Fibroblast of the aortic adventitia (primary cell): ENCODE measurements around the gene TMPRSS2. TPM values are rescaled to one million over a fixed set of nuclear protein-coding genes. Genes with fewer than 3 reads are reported as not detected.
A peak's percentile ranks its signal among the peaks of the same experiment; 100 is the strongest.

Source experiments
- DNase-seq: peaks from one replicate; pipeline ENCODE4 v3.0.0-alpha.2; 2010; ENCODE audit warnings: low read depth
- H3K4me3 ChIP-seq: 2 replicates; pipeline ENCODE4 v1.5.1; 2011; ENCODE audit warnings: low read depth, mild to moderate bottlenecking, control low read depth, low read length, moderate library complexity
- CTCF ChIP-seq: IDR thresholded peaks from 2 replicates; pipeline ENCODE4 v1.5.1; 2011; ENCODE audit warnings: mild to moderate bottlenecking, low read length, control low read depth, inconsistent platforms; ENCODE audit not compliant: insufficient read depth
- total RNA-seq: library from RNA; depleted of rRNA; stranded (reverse); fragments of >200 nt; gene quantifications from 2 replicates; pipeline ENCODE4 v1.2.3, GENCODE V29; 2012; ENCODE audit warnings: low replicate concordance

The TMPRSS2 gene
- total RNA-seq, 1 donor: not detected

GRCh38 chr21:41429305-41429704, 78.7 kb downstream of the TMPRSS2 start:
- no peak for DNase-seq
- TF ChIP-seq CTCF: no peak
- H3K4me3 ChIP-seq: no peak overlapping the region

- no peak for DNase-seq
- TF ChIP-seq CTCF: no peak
- no peak overlapping the region for H3K4me3 ChIP-seq
These were observed 79.1 kb downstream of the TMPRSS2 start for GRCh38 chr21:41428847-41429246.

GRCh38 chr21:41428311-41428710, 79.6 kb downstream of the TMPRSS2 start:
- H3K4me3 ChIP-seq: no peak overlapping the region
- TF ChIP-seq CTCF: no peak
- no peak for DNase-seq

GRCh38 chr21:41427556-41427955, 80.4 kb downstream of the TMPRSS2 start:
- no peak for TF ChIP-seq CTCF
- H3K4me3 ChIP-seq: no peak overlapping the region
- DNase-seq: no peak

- DNase-seq: no peak
- peak overlapping the region; percentile 69 for H3K4me3 ChIP-seq
- no peak for TF ChIP-seq CTCF
These were observed 81.1 kb downstream of the TMPRSS2 start for GRCh38 chr21:41426676-41427404.

GRCh38 chr21:41425954-41426675, 81.8 kb downstream of the TMPRSS2 start, which contains the start of gene MX1:
Gene MX1, plus strand, starts transcription at chr21:41426239. Its CDS starts 5,832 bp downstream, at chr21:41432071.
- DNase-seq: peak; percentile 40
- H3K4me3 ChIP-seq: peak within 1 kb of the TSS; percentile 69
- TF ChIP-seq CTCF: no peak
